Measurements from ENCODE around the gene ERC2. TPM values are rescaled to one million over a fixed set of nuclear protein-coding genes. Genes with fewer than 3 reads are reported as not detected.
"Not testable (repeated sequence)": the region's sequence is repeated elsewhere in the genome, so short reads cannot be mapped to it uniquely, and the experiment has no call there.

Gene ERC2
- total RNA-seq, 1 experiment from 2014 or later, result not detected

DNA sequence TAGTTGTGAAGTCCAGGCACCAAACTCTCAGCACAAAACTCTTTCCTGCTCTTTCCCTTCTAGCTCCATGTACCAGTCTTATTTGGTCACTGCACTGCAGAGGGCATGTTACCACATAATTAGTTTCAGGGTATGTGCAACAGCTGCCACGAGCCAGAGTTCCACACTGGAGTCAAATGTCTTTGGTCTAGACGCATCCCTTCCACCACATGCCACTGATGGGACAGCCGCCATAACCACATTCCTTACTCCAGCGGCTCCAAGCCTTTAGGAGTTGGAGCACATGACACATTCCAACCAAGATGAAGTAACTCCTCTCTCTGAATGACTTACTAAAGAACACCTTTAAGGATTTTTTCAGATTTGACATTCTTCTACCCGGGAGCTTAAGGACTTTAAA, 153.4 kb downstream of the ERC2 start:
- DNase-seq (ENCODE audit: low spot score), result no peak

DNA sequence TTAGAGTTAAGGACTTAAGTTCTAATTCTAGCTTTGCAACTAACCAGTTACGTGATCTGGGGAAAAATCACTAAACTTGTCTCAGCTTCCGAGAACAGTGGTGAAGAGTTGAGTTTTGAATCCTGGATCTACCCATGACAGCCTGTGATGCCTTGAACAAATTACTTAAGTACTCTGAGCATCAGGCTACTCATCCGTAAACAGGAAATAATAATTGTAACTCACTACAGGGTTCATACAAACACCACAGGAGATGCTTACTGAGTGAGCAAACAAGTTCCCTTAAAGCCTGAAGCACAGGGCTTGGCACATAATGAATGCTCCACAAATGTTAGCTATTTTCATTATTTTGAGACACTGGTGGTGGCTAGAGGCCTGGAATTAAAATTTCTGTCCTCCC, 158.8 kb downstream of the ERC2 start:
- DNase-seq (ENCODE audit: low spot score), result no peak

DNA sequence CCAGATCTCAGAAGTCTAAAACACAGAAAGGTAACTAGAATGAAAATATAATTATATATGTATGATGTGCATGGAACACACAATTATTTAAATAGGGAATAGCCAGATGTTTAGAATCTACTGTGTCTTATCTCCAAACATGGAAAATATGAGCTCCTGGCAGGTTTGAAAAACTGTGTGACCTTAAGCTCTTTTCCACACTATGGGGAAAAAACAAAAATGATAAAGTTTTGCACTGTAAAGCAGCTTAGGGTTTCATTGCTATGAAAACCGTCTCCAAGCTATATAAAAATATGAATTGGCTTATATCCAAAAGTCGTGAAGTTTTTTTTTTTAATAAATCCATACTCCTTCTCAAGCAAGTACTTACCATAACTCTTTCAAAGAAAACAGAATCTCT, 159.8 kb downstream of the ERC2 start:
- DNase-seq (ENCODE audit: low spot score), result no peak

DNA sequence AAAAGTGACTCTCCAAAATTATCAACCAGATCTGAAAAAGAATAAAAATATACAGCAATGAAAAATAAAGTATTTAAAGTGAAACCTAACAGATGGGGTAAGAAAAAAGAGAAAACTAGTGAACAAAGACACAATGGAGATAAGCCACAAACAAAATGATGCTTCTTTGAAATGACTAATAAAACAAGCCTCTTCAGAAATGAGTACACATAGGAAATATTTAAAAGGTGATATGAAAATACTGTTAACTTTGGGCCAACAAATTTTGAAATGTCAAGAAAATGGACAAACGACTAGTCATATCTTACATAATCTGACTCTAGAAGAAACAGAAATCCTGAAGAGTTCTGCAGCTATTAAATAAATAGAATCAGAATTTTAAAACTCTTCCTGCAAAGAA, 164.2 kb downstream of the ERC2 start:
- no peak for DNase-seq (ENCODE audit: low spot score)

DNA sequence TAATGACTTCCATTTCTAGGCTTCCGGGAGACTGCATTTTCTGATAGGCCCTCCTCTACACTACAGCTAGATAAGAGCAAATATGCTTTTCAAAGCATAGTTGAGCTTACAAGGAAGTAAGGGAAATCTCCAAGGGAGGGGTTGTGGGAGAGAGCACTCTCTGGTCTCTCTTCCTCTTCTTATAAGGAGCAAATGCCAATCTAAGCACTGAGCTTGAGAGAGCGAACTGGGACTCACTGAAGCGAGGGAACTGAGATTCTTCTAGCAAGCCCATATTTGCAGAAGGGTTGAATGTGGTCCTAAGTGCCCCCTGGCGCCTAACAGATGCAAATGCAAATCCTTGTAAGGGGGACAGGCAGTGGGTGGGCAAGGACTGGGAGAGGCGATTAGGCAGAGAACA, 164.8 kb downstream of the ERC2 start:
- peak; percentile 20 for DNase-seq (ENCODE audit: low spot score)

DNA sequence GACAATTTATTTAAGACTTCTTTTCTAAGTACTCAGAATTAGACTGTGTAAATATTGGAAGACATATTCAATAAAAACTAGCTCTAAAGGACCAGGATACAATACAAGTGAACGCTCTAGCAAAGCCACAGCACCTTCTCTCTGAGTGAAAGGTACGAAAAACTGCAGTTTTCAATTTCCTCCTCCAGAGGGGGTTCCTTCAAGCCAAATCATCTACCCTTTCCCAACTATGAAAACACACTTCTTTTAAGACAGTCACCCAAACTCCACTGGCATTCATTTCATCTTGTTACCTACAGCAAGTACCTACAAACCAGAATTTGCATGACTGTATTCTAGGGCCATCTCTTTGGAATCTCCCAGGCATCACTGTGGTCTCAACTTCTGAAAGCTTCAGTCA, 165.8 kb downstream of the ERC2 start:
- peak; percentile 11 for DNase-seq (ENCODE audit: low spot score)

DNA sequence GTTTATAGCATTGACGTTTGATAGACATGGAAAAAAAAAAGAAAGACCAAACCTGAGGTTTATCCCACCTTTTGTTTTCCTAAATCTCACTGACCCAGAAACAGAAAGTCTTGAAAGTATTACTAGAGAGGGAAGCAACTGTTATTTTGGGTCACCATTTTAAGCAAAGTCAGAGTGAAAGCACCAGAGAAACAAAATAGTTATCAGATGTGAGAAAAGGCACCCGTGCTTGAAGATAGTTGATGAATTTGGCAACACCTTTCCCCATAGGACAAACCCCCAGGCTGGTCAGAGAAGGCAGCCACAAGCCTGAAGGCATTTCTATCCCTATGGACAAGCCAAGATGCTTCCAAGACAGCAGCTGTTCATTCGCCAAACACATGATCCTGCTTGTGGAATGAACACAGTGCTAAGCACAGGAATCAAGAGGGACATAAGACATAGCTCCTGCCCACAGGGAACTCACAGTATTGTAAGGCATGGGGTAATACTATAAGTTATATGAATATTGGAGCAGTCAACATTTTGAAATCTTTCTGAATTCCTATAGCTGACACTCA, 170.9 kb downstream of the ERC2 start:
- no peak for DNase-seq (ENCODE audit: low spot score)

DNA sequence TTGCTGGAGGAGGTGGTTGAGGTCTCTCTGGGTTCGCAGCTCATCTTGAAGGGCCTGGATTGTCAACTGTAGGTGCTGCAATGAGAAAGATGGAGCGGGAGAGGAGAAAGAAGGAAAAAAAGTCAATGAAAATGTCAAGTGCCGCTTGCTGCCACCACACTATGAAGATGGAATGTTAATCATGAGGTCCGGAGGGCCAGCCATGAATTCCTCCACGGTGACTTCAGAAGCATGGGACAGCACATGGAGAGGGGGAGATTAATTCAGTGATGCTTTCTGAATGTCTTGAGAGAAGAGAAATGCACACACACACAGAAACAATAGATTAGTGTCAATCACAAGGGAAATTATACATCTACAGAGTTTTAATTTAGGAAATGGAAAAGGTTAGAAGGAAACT, 171.9 kb downstream of the ERC2 start:
- DNase-seq (ENCODE audit: low spot score), result no peak

DNA sequence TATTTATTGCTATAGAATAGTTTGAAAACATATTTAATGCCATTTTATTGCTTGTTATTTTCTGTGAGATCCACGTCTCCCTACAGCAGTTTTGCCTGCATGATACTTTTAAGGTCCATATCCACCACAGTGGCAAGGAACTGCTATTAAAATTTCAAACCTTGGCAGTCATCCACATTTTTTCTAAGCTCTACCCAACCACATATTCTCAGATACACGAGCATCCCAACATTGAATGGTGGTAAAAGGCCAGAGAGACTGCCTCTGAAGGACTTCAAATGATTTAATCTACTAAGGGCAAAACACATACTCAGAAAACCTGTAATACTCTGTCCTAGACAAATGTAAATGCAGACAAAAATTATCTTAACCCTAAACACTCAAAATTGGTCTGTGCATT, 173.1 kb downstream of the ERC2 start:
- no peak for DNase-seq (ENCODE audit: low spot score)

DNA sequence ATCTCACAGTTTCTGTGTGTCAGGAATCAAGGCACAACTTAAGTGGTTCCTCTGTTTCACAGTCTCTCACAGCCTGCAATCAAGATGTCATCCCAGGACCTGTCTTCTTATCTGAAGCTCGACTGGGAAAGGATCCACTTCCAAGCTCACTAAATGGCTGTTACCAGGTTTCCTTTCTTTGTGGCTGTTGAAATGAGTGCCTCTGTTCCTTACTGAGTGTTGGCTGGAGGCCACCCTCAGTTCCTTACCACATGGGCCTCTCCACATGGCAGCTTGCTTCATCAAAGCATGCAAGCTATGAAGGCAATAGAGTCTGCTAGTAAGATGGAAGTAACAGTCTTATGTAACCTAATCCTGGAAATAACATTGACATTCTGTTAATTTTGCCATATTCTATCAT, 174.0 kb downstream of the ERC2 start:
- DNase-seq (ENCODE audit: low spot score), result no peak

DNA sequence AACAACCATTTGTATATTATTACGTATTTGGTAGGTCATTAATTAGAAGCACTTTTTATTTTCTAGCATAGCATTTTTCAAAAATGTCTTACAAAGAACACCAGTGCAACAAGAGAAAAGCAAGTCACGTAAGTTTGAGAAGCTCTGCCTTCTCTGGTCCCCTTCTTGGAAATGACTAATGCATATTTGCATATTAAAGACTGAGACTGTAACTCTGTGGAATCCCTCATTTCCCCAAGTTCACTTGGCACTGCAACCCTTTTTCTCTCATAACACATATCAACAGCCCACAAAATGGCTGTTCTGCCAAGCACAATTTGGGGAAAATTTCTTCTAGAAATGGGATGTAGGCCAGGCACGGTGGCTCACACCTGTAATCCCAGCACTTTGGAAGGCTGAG, 176.3 kb downstream of the ERC2 start:
- DNase-seq (ENCODE audit: low spot score), result no peak

DNA sequence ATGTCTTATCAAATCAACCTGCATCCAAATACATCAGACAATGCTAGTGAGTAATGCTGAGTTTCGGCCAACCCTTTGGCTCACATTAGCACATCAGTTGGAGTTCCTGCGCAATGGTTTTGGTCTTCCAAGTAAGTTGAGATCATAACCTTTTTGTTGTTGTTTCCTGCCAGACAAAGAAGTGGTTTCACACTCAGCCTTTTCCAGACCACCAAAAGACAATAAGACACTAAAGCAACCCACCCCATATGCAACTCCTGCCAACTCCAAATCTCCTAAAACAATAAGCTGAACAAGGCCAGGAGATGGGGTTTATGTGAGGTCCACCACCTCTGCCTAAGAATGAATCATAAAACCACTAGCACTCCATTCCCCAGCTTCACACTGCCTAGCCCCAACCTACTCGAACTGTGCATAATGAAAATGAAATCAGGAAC, 177.0 kb downstream of the ERC2 start:
- no peak for DNase-seq (ENCODE audit: low spot score)

DNA sequence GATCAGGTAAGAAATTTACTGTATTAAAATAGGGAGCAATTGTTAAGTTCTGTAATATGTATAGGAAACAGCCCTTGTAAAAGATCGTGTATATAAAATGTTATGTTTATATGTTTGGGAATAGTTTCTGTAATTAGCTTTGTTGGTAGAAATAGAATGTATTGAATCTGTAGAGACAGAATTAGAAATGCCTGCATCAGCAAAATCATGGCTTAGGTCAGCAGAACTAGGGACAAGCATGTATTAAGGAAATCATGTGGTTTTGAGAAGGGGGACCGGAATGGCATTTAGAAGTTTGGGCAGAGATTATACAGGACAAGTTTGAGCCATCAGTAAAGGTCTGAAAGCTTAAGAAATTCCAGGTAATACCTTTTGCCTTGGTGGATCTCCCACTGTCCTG, 177.9 kb downstream of the ERC2 start:
- no peak for DNase-seq (ENCODE audit: low spot score)

DNA sequence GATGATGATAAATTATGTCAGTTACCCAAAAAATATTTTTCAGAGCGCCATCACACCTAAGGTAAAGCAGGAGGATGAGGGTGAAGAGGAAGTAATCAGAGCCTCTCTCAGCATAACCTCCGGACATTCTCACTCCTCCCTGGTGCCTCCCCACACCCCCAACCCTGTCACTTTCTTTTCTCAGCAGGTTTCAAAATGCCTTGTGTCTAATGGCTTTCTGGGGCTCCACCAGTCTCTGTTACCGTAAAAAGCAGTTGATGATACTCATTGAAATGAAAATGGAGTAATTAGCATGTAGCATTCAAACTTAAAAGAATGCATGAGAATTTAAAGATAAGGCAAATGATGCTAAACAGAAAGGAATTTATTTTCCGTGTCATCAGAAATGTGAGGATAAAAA, 180.0 kb downstream of the ERC2 start:
- no peak for DNase-seq (ENCODE audit: low spot score)

DNA sequence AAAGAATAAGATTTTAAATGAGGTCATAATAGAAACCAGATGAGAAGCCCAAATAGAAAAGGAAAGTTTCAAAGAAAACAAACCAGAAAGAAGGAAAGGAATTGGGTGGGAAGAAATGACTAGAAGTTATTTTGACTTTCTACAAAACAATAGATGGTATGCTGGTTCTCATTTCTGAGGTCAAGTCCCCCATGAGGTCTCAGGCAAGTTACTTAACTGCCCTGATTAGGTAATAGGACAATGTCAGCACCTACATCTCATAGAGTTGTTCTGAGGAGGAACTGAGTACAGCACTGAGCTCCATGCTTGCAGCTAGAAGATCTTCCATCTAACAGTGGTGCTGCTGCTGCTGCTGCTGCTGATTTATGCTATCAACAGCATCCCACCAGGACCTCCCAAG, 185.9 kb downstream of the ERC2 start:
- no peak for DNase-seq (ENCODE audit: low spot score)

DNA sequence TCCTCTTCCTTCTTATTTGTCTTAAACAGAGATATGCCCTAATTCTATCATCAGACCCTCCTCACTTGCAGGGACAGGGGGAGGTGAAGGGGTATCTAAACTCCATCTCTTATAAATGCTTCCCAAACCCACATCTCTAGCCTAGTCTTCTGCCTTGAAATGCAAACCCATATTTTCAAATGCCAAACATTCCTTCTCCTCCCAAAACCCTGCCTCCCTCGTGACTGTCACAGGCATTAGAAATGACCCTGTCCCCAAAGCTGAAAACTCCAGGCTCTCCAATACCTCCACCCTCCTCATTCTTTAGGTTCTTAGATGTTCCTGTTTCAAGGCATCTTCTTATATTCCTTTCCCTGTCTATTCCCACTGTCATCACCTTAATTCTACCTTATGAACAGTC, 191.0 kb downstream of the ERC2 start:
- no peak for DNase-seq (ENCODE audit: low spot score)

DNA sequence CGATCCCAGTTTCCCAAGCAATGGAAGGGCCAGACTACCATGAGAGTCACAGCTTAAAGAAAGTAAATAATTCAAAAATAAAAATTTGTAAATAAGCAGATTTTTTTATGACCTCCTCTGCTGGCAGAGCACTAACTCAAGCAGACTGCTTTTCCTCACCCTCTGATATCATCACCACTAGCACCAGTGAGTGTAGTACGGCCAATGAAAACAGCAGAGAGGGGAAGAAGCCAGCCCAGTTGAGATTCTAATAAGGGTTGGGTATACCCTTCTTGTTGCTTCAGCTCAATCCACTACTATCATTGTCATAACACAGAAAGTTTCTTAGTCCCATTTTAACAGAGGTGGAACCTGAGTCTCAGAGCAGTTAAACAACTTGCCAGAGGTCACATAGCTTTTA, 193.1 kb downstream of the ERC2 start:
- no peak for DNase-seq (ENCODE audit: low spot score)

DNA sequence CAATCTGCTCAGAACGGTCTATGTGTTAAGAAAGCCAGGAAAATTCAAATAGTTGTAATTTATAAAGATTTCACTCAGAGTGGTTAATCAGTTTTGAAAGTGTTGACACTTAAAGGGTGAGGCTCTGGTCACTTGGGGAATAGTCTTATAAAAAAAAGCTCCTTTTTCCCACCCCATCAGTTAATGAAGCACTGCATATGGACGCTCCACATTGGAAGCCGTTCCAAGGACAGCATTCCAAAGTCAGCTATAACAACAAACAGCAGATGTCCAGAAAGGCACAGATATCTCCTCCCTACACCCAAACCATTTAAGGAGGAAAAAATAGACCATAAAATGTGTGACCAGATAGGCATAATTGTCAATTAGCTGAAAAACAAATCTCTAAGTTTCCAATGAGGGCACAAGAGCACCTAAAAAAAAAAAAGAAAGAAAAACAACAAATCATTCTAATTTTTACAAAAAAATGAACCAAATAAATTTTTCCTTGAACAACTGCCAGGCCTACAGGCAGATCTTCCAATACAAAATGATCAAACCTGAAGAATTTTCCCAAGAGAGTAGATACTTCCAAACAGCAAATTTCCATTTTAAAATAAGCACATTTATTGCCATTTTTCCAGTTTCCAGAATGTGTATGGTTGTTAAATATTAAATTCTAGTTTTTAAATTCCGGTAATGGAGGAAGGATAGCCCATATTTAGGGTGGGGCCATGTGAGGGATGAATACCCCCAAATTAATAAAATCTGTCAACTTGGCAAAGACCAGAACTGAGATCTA, 198.3 kb downstream of the ERC2 start:
- no peak for DNase-seq (ENCODE audit: low spot score)

DNA sequence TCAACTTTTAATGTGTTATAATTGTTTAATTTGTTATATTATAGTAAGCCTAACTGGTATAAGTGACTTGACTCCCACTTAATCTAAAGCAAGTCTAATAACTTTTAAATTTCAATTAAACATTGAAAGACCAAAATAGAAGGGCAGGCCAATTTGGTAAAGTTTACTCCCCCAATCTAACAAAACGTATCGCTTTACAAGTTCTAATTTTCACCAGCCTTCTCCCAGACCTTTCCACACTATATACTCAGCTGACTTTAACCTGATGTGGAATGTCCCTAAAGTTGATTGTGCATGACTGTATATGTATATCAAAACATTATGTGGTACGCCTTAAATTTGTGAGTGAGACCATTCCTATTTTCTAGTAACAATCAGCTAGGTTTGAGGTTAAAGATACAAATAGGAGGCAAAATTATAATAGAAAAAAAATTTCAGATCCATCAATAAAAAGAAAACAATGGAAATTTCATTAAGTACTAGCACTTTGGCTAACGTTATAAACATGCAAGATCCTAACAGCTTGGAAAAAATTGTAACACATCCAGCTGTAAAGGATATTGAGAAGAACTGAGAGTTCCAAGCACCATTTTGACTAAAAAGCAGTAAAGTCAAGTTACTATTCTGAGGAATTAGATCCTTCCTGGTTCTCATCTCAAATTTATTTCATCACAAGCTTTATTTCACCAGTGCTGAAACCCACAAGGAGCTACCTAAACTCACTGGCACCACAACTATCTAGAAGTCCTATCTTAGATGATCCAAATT, 199.5 kb downstream of the ERC2 start:
- no peak for DNase-seq (ENCODE audit: low spot score)

DNA sequence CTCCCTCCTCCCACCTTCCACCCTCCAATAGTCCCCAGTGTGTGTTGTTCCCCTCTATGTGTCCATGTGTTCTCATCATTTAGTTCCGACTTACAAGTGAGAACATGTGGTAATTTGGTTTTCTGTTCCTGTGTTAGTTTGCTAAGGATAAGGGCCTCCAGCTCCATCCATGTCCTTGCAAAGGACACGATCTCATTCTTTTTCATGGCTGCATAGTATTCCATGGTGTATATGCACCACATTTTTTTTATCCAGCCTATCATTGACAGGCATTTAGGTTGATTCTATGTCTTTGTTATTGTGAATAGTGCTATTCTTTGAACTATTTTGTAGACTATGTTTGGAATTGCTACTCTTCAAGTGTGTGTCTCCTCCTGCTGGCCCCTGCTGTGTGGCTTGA, 206.4 kb downstream of the ERC2 start:
- not testable (repeated sequence) for DNase-seq (ENCODE audit: low spot score)

DNA sequence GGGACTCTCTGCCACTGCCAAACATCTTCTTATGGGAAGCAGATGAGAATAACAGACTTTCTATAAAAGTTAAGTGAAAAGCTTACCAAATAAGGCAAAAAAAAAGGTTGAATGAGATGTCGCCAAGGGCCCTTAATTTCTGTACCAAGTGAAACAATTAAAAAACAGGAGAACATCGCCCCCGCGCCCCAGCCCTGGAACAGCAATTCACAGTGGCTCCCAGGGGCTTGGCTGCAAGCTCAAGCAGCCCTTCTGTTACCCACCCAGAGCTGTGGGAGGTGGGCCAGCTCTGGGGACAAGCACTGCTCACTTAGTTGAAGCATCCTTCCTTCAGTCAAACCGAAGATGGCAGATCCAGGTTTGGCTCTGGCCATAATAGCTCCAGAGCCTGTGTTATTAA, 208.0 kb downstream of the ERC2 start:
- no peak for DNase-seq (ENCODE audit: low spot score)

DNA sequence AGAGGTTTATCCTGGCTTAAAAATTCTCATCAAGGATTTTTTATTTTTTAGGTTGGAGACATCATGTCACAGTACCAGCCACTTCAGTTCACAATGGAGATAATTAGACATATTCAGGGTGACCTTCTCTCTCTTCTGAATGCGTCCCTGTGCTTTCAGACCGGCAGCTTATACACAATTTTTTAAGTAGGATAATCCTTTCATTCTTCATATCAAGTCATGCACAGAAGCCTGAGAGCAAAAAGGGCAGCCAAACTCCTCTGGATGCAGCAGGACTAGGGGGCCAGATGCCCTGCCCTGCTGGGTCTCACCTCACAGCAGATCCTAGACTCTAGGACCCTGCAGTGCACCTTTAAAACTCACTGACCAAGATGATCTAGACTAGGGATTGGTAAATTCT, 210.4 kb downstream of the ERC2 start:
- DNase-seq (ENCODE audit: low spot score), result no peak

DNA sequence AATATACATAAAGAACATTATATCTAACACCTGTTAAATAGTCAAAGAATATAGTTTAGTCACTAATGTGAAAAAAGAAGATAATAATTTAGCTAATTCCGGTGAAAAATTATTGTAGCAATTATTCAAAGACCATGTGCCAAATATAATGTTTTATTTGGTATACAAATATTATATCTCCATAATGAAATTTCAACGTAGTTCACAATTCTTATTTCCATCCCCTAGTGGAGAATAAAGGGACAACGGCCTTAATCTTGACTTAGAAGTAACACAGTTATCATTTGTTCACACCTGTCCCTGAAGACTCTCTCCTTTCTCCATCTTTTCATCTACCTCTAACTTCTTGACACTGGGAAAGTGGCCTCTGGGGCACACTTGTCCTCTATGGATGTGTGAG, 213.4 kb downstream of the ERC2 start:
- DNase-seq (ENCODE audit: low spot score), result peak; percentile 2
